PC-3 (cell line): ENCODE measurements around the gene NFIX. TPM values are rescaled to one million over a fixed set of nuclear protein-coding genes. Genes with fewer than 3 reads are reported as not detected.

ENCODE experiments used
- ATAC-seq: fragments of 200-7000 bp; cut with Tn5 transposase; 2 replicates; pipeline ENCODE4 v1.9.1; 2020; ENCODE audit warnings: mild to moderate bottlenecking, moderate library complexity
- BruUV-seq: library from RNA; stranded (reverse); fragments of 400-500 nt; replicated peaks from 2 replicates; lab custom pipeline; 2021; lab: Mats Ljungman, UMichigan
- CTCF ChIA-PET: fragments of 300-600 bp; sonication (Branson Sonifier 250); formaldehyde crosslinking; loops from one replicate; lab custom pipeline; 2022; ENCODE audit warnings: antibody characterized with exemption; lab: Charles Lee
- POLR2A ChIA-PET: fragments of 300-600 bp; sonication (Branson Sonifier 250); formaldehyde crosslinking; loops from one replicate; lab custom pipeline; 2022; ENCODE audit warnings: antibody characterized with exemption; ENCODE audit not compliant: unreplicated experiment; lab: Charles Lee
- DNase-seq: peaks from one replicate; pipeline ENCODE4 v3.0.0-alpha.2; 2015
- H2AFZ ChIP-seq: fragments of 300-600 bp; sonication (generic); 2 replicates; pipeline ENCODE4 v1.6.0; 2016; ENCODE audit warnings: antibody characterized with exemption, low read length
- H3F3A ChIP-seq: fragments of 300-600 bp; sonication (generic); one replicate; pipeline ENCODE4 v1.6.0; 2017; ENCODE audit warnings: antibody characterized with exemption, low read length, control low read depth, mild to moderate bottlenecking; ENCODE audit not compliant: unreplicated experiment
- H3K27ac ChIP-seq: fragments of 300-600 bp; sonication (generic); 2 replicates; pipeline ENCODE4 v1.5.1; 2016; ENCODE audit warnings: mild to moderate bottlenecking, low read length
- H3K27me3 ChIP-seq: fragments of 300-600 bp; sonication (generic); 2 replicates; pipeline ENCODE4 v1.6.1; 2016; ENCODE audit warnings: low read length, mixed read lengths
- H3K36me3 ChIP-seq: fragments of 300-600 bp; sonication (generic); 2 replicates; pipeline ENCODE4 v1.6.1; 2016; ENCODE audit warnings: low read depth, mixed run types, low read length, mixed read lengths
- H3K4me1 ChIP-seq: fragments of 300-600 bp; sonication (generic); 2 replicates; pipeline ENCODE4 v1.5.1; 2016; ENCODE audit warnings: low read length; ENCODE audit not compliant: insufficient read depth
- H3K4me2 ChIP-seq: fragments of 300-600 bp; sonication (generic); 2 replicates; pipeline ENCODE4 v1.6.0; 2016; ENCODE audit warnings: low read length
- H3K4me3 ChIP-seq: fragments of 300-600 bp; sonication (generic); 2 replicates; pipeline ENCODE4 v1.5.1; 2016; ENCODE audit warnings: mild to moderate bottlenecking, low read length, mixed read lengths
- H3K79me2 ChIP-seq: fragments of 300-600 bp; sonication (generic); 2 replicates; pipeline ENCODE4 v1.6.1; 2017; ENCODE audit warnings: low read length, mixed read lengths
- H3K9ac ChIP-seq: fragments of 300-600 bp; sonication (generic); 2 replicates; pipeline ENCODE4 v1.6.0; 2016; ENCODE audit warnings: mild to moderate bottlenecking, low read length
- H3K9me2 ChIP-seq: fragments of 300-600 bp; sonication (generic); replicated peaks from 2 replicates; pipeline ENCODE4 v1.6.1; 2016; ENCODE audit warnings: mixed run types, low read length, mixed read lengths
- H3K9me3 ChIP-seq: fragments of 300-600 bp; sonication (generic); 2 replicates; pipeline ENCODE4 v1.6.1; 2016; ENCODE audit warnings: low read length, mixed read lengths
- H4K20me1 ChIP-seq: fragments of 300-600 bp; sonication (generic); 2 replicates; pipeline ENCODE4 v1.6.1; 2016; ENCODE audit warnings: low read length, mixed read lengths
- EZH2 ChIP-seq: fragments of 300-600 bp; sonication (generic); IDR thresholded peaks from one replicate; pipeline ENCODE4 v1.6.1; 2017; ENCODE audit warnings: antibody characterized with exemption, mild to moderate bottlenecking, low read length; ENCODE audit not compliant: unreplicated experiment
- EZH2phosphoT487 ChIP-seq: fragments of 300-600 bp; sonication (generic); IDR thresholded peaks from 2 replicates; pipeline ENCODE4 v1.6.1; 2018; ENCODE audit warnings: mild to moderate bottlenecking, antibody characterized with exemption, low read length, borderline replicate concordance
- intact Hi-C: fragments of 100-400 bp; cut with micrococcal nuclease; formaldehyde crosslinking; loops from 2 replicates; pipeline ENCODE4 v1.9.0; 2023
- total RNA-seq: library from RNA; depleted of rRNA; stranded (reverse); fragments of >200 nt; gene quantifications from 2 replicates; pipeline ENCODE4 v1.2.3, GENCODE V29; 2014
- TF ChIP-seq, protein P1 (sequence below): fragments of 300-600 bp; sonication (generic); conservative IDR thresholded peaks from 2 replicates; pipeline ENCODE4 v1.5.1; 2017; ENCODE audit warnings: antibody characterized with exemption, low read depth, mild to moderate bottlenecking, low read length

Gene NFIX
- total RNA-seq, 1 experiment from 2014 or later = 43.3 TPM

DNA sequence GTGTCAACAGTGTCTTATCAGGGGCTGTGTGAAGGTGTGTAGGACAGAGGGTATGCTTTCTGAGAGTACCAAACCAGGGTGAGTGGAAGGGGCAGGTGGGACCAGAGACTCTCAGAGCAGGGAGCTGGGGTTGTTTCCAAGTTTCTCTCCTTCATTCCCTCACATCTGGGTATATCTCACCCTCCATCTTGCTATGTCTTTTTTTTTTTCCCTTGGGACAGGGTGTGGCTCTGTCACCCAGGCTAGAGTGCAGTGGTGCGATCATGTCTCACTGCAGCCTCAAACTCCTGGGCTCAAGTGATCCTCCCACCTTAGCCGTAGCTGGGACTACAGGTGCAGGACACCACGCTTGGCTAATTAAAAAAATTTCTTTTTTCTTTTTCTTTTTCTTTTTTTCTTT, 15.3 kb upstream of the NFIX start:
- TF ChIP-seq EZH2 = no peak
- TF ChIP-seq, protein P1, sequence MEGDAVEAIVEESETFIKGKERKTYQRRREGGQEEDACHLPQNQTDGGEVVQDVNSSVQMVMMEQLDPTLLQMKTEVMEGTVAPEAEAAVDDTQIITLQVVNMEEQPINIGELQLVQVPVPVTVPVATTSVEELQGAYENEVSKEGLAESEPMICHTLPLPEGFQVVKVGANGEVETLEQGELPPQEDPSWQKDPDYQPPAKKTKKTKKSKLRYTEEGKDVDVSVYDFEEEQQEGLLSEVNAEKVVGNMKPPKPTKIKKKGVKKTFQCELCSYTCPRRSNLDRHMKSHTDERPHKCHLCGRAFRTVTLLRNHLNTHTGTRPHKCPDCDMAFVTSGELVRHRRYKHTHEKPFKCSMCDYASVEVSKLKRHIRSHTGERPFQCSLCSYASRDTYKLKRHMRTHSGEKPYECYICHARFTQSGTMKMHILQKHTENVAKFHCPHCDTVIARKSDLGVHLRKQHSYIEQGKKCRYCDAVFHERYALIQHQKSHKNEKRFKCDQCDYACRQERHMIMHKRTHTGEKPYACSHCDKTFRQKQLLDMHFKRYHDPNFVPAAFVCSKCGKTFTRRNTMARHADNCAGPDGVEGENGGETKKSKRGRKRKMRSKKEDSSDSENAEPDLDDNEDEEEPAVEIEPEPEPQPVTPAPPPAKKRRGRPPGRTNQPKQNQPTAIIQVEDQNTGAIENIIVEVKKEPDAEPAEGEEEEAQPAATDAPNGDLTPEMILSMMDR = no peak
- no peak for TF ChIP-seq EZH2phosphoT487
- no peaks in the 10 kb centered on the region for H3K79me2 ChIP-seq
- intact Hi-C loops = loop anchor here (5.0 kb wide), 1 partner anchor 37 kb away; no protein-coding TSS in a partner anchor
- no peak overlapping the region for H3K4me2 ChIP-seq
- H3K36me3 ChIP-seq = no peaks in the 10 kb centered on the region
- no peak overlapping the region for H2AFZ ChIP-seq
- no peak overlapping the region for H3K27ac ChIP-seq
- ChIA-PET CTCF (no interaction called here), POLR2A (no interaction called here)
- no peaks in the 10 kb centered on the region for H3K4me1 ChIP-seq
- no peaks in the 10 kb centered on the region for H3F3A ChIP-seq
- BruUV-seq = no TSS peak
- H3K9me3 ChIP-seq = no peaks in the 10 kb centered on the region
- no peaks in the 10 kb centered on the region for H3K9me2 ChIP-seq
- ATAC-seq (no peak), DNase-seq (no peak)
- no peak overlapping the region for H3K9ac ChIP-seq
- no peaks in the 10 kb centered on the region for H4K20me1 ChIP-seq
- no peaks in the 10 kb centered on the region for H3K27me3 ChIP-seq
- no peak overlapping the region for H3K4me3 ChIP-seq

DNA sequence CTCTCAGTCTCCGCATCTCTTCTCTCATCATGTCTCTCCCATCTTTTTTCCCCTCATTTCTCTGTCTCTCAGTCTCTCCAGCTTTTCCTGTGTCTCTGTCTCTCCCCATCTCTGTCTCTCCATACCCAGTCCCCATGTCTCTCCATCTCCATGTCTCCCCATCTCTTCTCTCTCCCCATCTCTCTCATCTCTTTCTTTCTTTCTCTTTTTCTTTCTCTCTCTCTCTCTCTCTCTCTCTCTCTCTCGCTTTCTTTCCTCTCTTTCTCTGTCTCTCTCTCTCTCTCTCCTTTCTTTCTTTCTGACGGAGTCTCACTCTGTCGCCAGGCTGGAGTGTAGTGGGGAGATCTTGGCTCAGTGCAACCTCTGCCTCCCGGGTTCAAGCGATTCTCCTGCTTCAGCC, 12.6 kb upstream of the NFIX start:
- H3K27ac ChIP-seq = no peak overlapping the region
- DNase-seq (no peak), ATAC-seq (no peak)
- no peak overlapping the region for H2AFZ ChIP-seq
- no peaks in the 10 kb centered on the region for H3K4me1 ChIP-seq
- H3K27me3 ChIP-seq = no peaks in the 10 kb centered on the region
- H3K79me2 ChIP-seq = no peaks in the 10 kb centered on the region
- no peaks in the 10 kb centered on the region for H3F3A ChIP-seq
- intact Hi-C loops = loop anchor here (1.0 to 5.0 kb wide), 4 partner anchors 35 to 112 kb away; no protein-coding TSS in a partner anchor
- H3K36me3 ChIP-seq = no peaks in the 10 kb centered on the region
- H3K9me2 ChIP-seq = no peaks in the 10 kb centered on the region
- ChIA-PET POLR2A (no interaction called here), CTCF (interaction anchor here (0.5 to 0.7 kb wide), 3 partner anchors 46 to 278 kb away, joined by 3 to 4 read pairs (median 4); no protein-coding TSS in a partner anchor)
- no peak overlapping the region for H3K4me2 ChIP-seq
- no peaks in the 10 kb centered on the region for H4K20me1 ChIP-seq
- H3K9me3 ChIP-seq = no peaks in the 10 kb centered on the region
- no peak overlapping the region for H3K4me3 ChIP-seq
- BruUV-seq = no TSS peak
- TF ChIP-seq EZH2 (no peak), EZH2phosphoT487 (no peak)
- TF ChIP-seq, protein P1 = no peak
- no peak overlapping the region for H3K9ac ChIP-seq

DNA sequence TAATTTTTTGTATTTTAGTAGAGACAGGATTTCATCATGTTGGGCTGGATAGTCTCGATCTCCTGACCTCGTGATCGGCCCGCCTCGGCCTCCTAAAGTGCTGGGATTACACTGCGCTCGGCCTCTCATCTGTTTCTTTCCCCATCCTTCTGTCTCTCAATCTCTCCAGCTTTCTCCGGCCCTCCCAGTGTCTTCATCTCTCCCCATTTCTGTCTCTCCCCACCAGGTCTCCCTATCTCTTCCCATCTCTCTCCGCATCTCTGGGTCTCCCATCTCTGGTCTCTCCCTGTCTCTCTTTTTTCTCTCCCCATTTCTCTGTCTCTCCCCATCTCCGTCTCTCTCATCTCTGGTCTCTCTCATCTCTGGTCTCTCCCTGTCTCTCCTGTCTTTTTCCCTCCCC, 12.2 kb upstream of the NFIX start:
- Histone ChIP-seq H2AFZ (peak overlapping the region; percentile 79; the same call in 1 of the 2 replicates), H3F3A (no peaks in the 10 kb centered on the region), H3K9me3 (no peaks in the 10 kb centered on the region), H3K4me1 (no peaks in the 10 kb centered on the region), H4K20me1 (no peaks in the 10 kb centered on the region), H3K9me2 (no peaks in the 10 kb centered on the region), H3K4me2 (peak overlapping the region; percentile 81), H3K27me3 (no peaks in the 10 kb centered on the region), H3K4me3 (peak overlapping the region; percentile 61), H3K9ac (no peak overlapping the region), H3K79me2 (no peaks in the 10 kb centered on the region), H3K36me3 (no peaks in the 10 kb centered on the region), H3K27ac (no peak overlapping the region)
- intact Hi-C loops = loop anchor here (1.0 to 5.0 kb wide), 4 partner anchors 34 to 111 kb away; no protein-coding TSS in a partner anchor
- no peak for ATAC-seq
- ChIA-PET POLR2A (no interaction called here), CTCF (interaction anchor here (0.5 to 0.6 kb wide), 2 partner anchors 46 to 134 kb away, joined by 4 read pairs; no protein-coding TSS in a partner anchor)
- BruUV-seq = no TSS peak
- no peak for DNase-seq
- no peak for TF ChIP-seq EZH2phosphoT487
- TF ChIP-seq, protein P1 = no peak
- TF ChIP-seq EZH2 = no peak
